K562 (cell line): ENCODE measurements around the gene UBN2. TPM values are rescaled to one million over a fixed set of nuclear protein-coding genes. Genes with fewer than 3 reads are reported as not detected.

ENCODE experiments used
- ARNT ChIP-seq, 2 experiments: fragments of 450-650 bp; IDR thresholded peaks; 2 replicates each; pipeline ENCODE4 v1.6.1; 2016; ENCODE audit warnings: mild to moderate bottlenecking in 1 of 2
- DACH1 ChIP-seq: fragments of 450-650 bp; IDR thresholded peaks from 2 replicates; pipeline ENCODE4 v1.6.1; 2018; ENCODE audit not compliant: partially characterized antibody
- E2F5 ChIP-seq: sonication (generic); formaldehyde crosslinking; IDR thresholded peaks from 2 replicates; pipeline ENCODE4 v1.8.0; 2022; ENCODE audit warnings: mild to moderate bottlenecking, missing genetic modification reagents
- EZH2 ChIP-seq: IDR thresholded peaks from 2 replicates; pipeline ENCODE4 v1.6.1; 2012; ENCODE audit warnings: low read depth, mild to moderate bottlenecking, inconsistent platforms, low read length, borderline replicate concordance
- HES1 ChIP-seq: fragments of 450-650 bp; IDR thresholded peaks from 2 replicates; pipeline ENCODE4 v1.6.1; 2016; ENCODE audit warnings: low read depth, mild to moderate bottlenecking, moderate library complexity
- HINFP ChIP-seq: fragments of 450-650 bp; conservative IDR thresholded peaks from 2 replicates; pipeline ENCODE4 v1.6.1; 2016; ENCODE audit warnings: missing genetic modification characterization, low read depth, mild to moderate bottlenecking, control low read depth, missing compliant biosample characterization
- HMG20A ChIP-seq: fragments of 450-650 bp; formaldehyde crosslinking; conservative IDR thresholded peaks from 2 replicates; pipeline ENCODE4 v1.4.0; 2020; ENCODE audit warnings: mild to moderate bottlenecking, mixed read lengths
- KAT8 ChIP-seq: fragments of 450-650 bp; IDR thresholded peaks from 2 replicates; pipeline ENCODE4 v1.6.1; 2016; ENCODE audit warnings: low read depth, mild to moderate bottlenecking
- KLF16 ChIP-seq: IDR thresholded peaks from 2 replicates; pipeline ENCODE4 v1.6.1; 2016; ENCODE audit warnings: antibody characterized with exemption
- MAX ChIP-seq: sonication (generic); formaldehyde crosslinking; IDR thresholded peaks from 2 replicates; pipeline ENCODE4 v1.9.0; 2022; ENCODE audit warnings: mild to moderate bottlenecking, missing genetic modification reagents
- MAZ ChIP-seq, 2 experiments: fragments of 450-650 bp in 1 of 2; sonication (generic) in 1 of 2; formaldehyde crosslinking; IDR thresholded peaks in 1 of 2; conservative IDR thresholded peaks in 1 of 2; 2 replicates each; pipeline versions ENCODE4 v1.4.0 to v1.5.0; 2020; ENCODE audit warnings: mild to moderate bottlenecking in 1 of 2, missing genetic modification reagents in 1 of 2
- MCM2 ChIP-seq: fragments of 450-650 bp; IDR thresholded peaks from 2 replicates; pipeline ENCODE4 v1.6.1; 2017; ENCODE audit warnings: low read depth, mild to moderate bottlenecking
- MCM3 ChIP-seq: fragments of 450-650 bp; IDR thresholded peaks from 2 replicates; pipeline ENCODE4 v1.6.1; 2016
- MCM5 ChIP-seq: fragments of 450-650 bp; IDR thresholded peaks from 2 replicates; pipeline ENCODE4 v1.6.1; 2016; ENCODE audit warnings: low read depth
- NCOA6 ChIP-seq: fragments of 450-650 bp; IDR thresholded peaks from 2 replicates; pipeline ENCODE4 v1.6.1; 2017; ENCODE audit warnings: mild to moderate bottlenecking
- NFIC ChIP-seq: fragments of 450-650 bp; IDR thresholded peaks from 2 replicates; pipeline ENCODE4 v1.6.1; 2017; ENCODE audit warnings: mild to moderate bottlenecking, inconsistent platforms
- PCBP1 ChIP-seq: fragments of 200-400 bp; formaldehyde crosslinking; IDR thresholded peaks from 2 replicates; pipeline ENCODE4 v1.6.1; 2018; ENCODE audit warnings: mild to moderate bottlenecking, low read depth, low read length; ENCODE audit not compliant: poor library complexity, severe bottlenecking
- POLR3G ChIP-seq: IDR thresholded peaks from 2 replicates; pipeline ENCODE4 v1.6.1; 2011; ENCODE audit not compliant: insufficient read length, insufficient replicate concordance; ENCODE audit errors: extremely low read depth
- RBM22 ChIP-seq: fragments of 200-400 bp; formaldehyde crosslinking; IDR thresholded peaks from 2 replicates; pipeline ENCODE4 v1.6.1; 2018; ENCODE audit warnings: low read length, low read depth; ENCODE audit not compliant: poor library complexity, severe bottlenecking
- SMAD2 ChIP-seq: fragments of 150-350 bp; IDR thresholded peaks from 2 replicates; pipeline ENCODE4 v1.6.1; 2014; ENCODE audit warnings: low read depth, mild to moderate bottlenecking, low read length
- SMARCE1 ChIP-seq: fragments of 450-650 bp; IDR thresholded peaks from 2 replicates; pipeline ENCODE4 v1.7.1; 2016; ENCODE audit warnings: mild to moderate bottlenecking
- ZNF175 ChIP-seq: fragments of 200-800 bp; sonication (Bioruptor generic); IDR thresholded peaks from 2 replicates; pipeline ENCODE4 v1.6.1; 2016; ENCODE audit warnings: low read depth, mild to moderate bottlenecking, missing genetic modification characterization, missing compliant biosample characterization
- ZNF277 ChIP-seq: fragments of 250-450 bp; sonication (Bioruptor Pico); IDR thresholded peaks from 2 replicates; pipeline ENCODE4 v1.8.0; 2022; ENCODE audit warnings: inconsistent platforms, mild to moderate bottlenecking, moderate library complexity, borderline replicate concordance
- ZNF76 ChIP-seq: fragments of 250-450 bp; sonication (Bioruptor Pico); IDR thresholded peaks from 2 replicates; pipeline ENCODE4 v1.4.0; 2020; ENCODE audit warnings: mild to moderate bottlenecking, moderate library complexity, borderline replicate concordance
- polyA plus RNA-seq, 8 experiments: library from polyadenylated mRNA; depleted of rRNA in 4 of 8; stranded (reverse) in 5 of 8; unstranded in 3 of 8; fragments of >200 nt; fragmentation: Nextera tagmentation in 2 of 8; fragmentation: Illumina TruSeq in 1 of 8; extraction: Ambion mirVana in 2 of 8; extraction: Trizol in 1 of 8; gene quantifications; 2 replicates each; pipeline versions ENCODE4 v1.2.1 to v1.2.3, GENCODE V29; 2011 to 2014; ENCODE audit warnings: inconsistent platforms in 1 of 8, missing spikeins in 1 of 8
- total RNA-seq, 7 experiments: library from RNA; depleted of rRNA in 6 of 7; stranded (reverse); fragments of >200 nt in 6 of 7; fragmentation: Illumina TruSeq in 2 of 7; extraction: Trizol in 2 of 7; gene quantifications; 2 replicates each; pipeline versions ENCODE4 v1.2.1 to v1.2.3, GENCODE V29; 2011 to 2021; ENCODE audit warnings: low replicate concordance in 1 of 7

UBN2 gene
- total and polyA plus RNA-seq, 9 of the 15 experiments (the other 6 are each of a cell fraction or from before 2014, with no cell fraction given) = 1.2 to 19.5 (median 9.9) TPM

GRCh38 chr7:139340037-139340807 is 109.2 kb downstream of the UBN2 start (continued):
- TF ChIP-seq MAZ (CRISPR knock-in tag; conservative IDR thresholded peaks at IDR 0.05 in 1 of 2, IDR thresholded peaks at IDR 0.05 in 1 of 2) (peak; percentile 62 to 71; a peak in 2 of 4 replicates), HMG20A (no peak), ARNT (IDR thresholded peaks at IDR 0.05) (peak; percentile 23 to 99), NCOA6 (peak; percentile 80; the same call in 1 of the 2 replicates), NFIC (peak; percentile 87), PCBP1 (peak; percentile 90), SMARCE1 (no peak), MCM5 (no peak), HES1 (no peak; the same call in 1 of the 2 replicates), KAT8 (no peak), MCM2 (no peak), ZNF277 (CRISPR knock-in tag) (no peak), ZNF175 (CRISPR knock-in tag) (peak; percentile 86), KLF16 (peak; percentile 79), ZNF76 (peak; percentile 74; the same call in 1 of the 2 replicates), E2F5 (no peak), SMAD2 (no peak), RBM22 (peak; percentile 64), MCM3 (no peak), MAX (CRISPR knock-in tag) (peak; percentile 92), HINFP (0 out of 2 replicates have a peak, but pooled peaks have one; percentile 1), DACH1 (peak; percentile 4), EZH2 (no peak), POLR3G (peak; percentile 87)
